Ovary (tissue), 3 donors: ENCODE results near the gene ZFYVE9.
"Not testable (repeated sequence)": the region's sequence is repeated elsewhere in the genome, so short reads cannot be mapped to it uniquely, and the experiment has no call there.

Experiments
- EP300 ChIP-seq: sonication (generic); formaldehyde crosslinking; IDR thresholded peaks from one replicate; pipeline ENCODE4 v1.6.1; 2017; ENCODE audit warnings: antibody characterized with exemption
- POLR2A ChIP-seq: fragments of 450-650 bp; IDR thresholded peaks from one replicate; pipeline ENCODE4 v1.6.1; 2017; ENCODE audit warnings: antibody characterized with exemption, mild to moderate bottlenecking, moderate library complexity
- TF ChIP-seq, protein P1 (sequence below), 3 donors: fragments of 450-650 bp in 2 of 3; fragments of 200-600 bp in 1 of 3; IDR thresholded peaks; one replicate each; pipeline versions ENCODE4 v1.5.1 to v1.8.0; 2016 to 2022; ENCODE audit warnings: antibody characterized with exemption in 3 of 3, mild to moderate bottlenecking in 1 of 3
- donor health status: DM: no; HTN: no; CAD: no.

DNA sequence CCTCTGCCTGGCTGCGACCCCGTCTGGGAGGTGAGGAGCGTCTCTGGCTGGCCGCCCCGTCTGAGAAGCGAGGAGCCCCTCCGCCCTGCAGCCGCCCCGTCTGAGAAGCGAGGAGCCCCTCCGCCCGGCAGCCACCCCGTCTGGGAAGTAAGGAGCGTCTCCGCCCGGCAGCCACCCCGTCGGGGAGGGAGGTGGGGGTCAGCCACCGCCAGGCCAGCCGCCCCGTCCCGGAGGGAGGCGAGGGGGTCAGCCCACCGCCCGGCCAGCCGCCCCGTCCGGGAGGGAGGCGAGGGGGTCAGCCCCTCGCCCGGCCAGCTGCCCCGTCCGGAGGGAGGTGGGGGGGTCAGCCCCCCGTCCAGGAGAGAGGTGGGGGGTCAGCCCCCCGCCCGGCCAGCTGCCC is 39.9 kb downstream of the ZFYVE9 start:
- TF ChIP-seq, protein P1, sequence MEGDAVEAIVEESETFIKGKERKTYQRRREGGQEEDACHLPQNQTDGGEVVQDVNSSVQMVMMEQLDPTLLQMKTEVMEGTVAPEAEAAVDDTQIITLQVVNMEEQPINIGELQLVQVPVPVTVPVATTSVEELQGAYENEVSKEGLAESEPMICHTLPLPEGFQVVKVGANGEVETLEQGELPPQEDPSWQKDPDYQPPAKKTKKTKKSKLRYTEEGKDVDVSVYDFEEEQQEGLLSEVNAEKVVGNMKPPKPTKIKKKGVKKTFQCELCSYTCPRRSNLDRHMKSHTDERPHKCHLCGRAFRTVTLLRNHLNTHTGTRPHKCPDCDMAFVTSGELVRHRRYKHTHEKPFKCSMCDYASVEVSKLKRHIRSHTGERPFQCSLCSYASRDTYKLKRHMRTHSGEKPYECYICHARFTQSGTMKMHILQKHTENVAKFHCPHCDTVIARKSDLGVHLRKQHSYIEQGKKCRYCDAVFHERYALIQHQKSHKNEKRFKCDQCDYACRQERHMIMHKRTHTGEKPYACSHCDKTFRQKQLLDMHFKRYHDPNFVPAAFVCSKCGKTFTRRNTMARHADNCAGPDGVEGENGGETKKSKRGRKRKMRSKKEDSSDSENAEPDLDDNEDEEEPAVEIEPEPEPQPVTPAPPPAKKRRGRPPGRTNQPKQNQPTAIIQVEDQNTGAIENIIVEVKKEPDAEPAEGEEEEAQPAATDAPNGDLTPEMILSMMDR (IDR thresholded peaks at IDR 0.05), result not testable (repeated sequence)
- not testable (repeated sequence) for TF ChIP-seq EP300, POLR2A
